Hepatocyte (in vitro differentiated cells): Measurements from ENCODE around the gene TSHZ1. TPM values are rescaled to one million over a fixed set of nuclear protein-coding genes. Genes with fewer than 3 reads are reported as not detected.

Experiments used
- DNase-seq: peaks from one replicate; pipeline ENCODE4 v3.0.0-alpha.2; 2016; ENCODE audit warnings: low spot score
- H2AFZ ChIP-seq: fragments of 200-600 bp; sonication (generic); 2 replicates; pipeline ENCODE4 v1.6.0; 2016; ENCODE audit warnings: antibody characterized with exemption, mild to moderate bottlenecking
- H3K27ac ChIP-seq: fragments of 200-600 bp; sonication (generic); 2 replicates; pipeline ENCODE4 v1.5.1; 2016; ENCODE audit warnings: mild to moderate bottlenecking
- H3K27me3 ChIP-seq: fragments of 200-600 bp; sonication (generic); 2 replicates; pipeline ENCODE4 v1.6.1; 2016
- H3K36me3 ChIP-seq: fragments of 200-600 bp; sonication (generic); replicated peaks from 2 replicates; pipeline ENCODE4 v1.5.1; 2016; ENCODE audit warnings: low read depth; ENCODE audit not compliant: insufficient read depth
- H3K4me1 ChIP-seq: fragments of 200-600 bp; sonication (generic); 2 replicates; pipeline ENCODE4 v1.5.1; 2016; ENCODE audit warnings: mild to moderate bottlenecking, moderate library complexity; ENCODE audit not compliant: insufficient read depth
- H3K4me2 ChIP-seq: fragments of 200-600 bp; sonication (generic); 2 replicates; pipeline ENCODE4 v1.6.0; 2016
- H3K4me3 ChIP-seq: fragments of 200-600 bp; sonication (generic); 2 replicates; pipeline ENCODE4 v1.5.1; 2016; ENCODE audit warnings: mild to moderate bottlenecking
- H3K79me2 ChIP-seq: fragments of 200-600 bp; sonication (generic); 2 replicates; pipeline ENCODE4 v1.6.0; 2017; ENCODE audit warnings: mild to moderate bottlenecking
- H3K9me2 ChIP-seq: fragments of 200-600 bp; sonication (generic); replicated peaks from 2 replicates; pipeline ENCODE4 v1.6.0; 2017; ENCODE audit warnings: mild to moderate bottlenecking; ENCODE audit not compliant: insufficient read depth
- H3K9me3 ChIP-seq: fragments of 200-600 bp; sonication (generic); 2 replicates; pipeline ENCODE4 v1.5.1; 2016; ENCODE audit warnings: low read depth, mild to moderate bottlenecking
- H4K20me1 ChIP-seq: fragments of 200-600 bp; sonication (generic); 2 replicates; pipeline ENCODE4 v1.6.0; 2016; ENCODE audit warnings: mild to moderate bottlenecking; ENCODE audit not compliant: insufficient read depth, poor library complexity, severe bottlenecking
- EZH2 ChIP-seq: fragments of 200-600 bp; sonication (generic); IDR thresholded peaks from 2 replicates; pipeline ENCODE4 v1.6.1; 2016; ENCODE audit warnings: antibody characterized with exemption, mild to moderate bottlenecking, borderline replicate concordance
- EZH2phosphoT487 ChIP-seq: fragments of 200-600 bp; sonication (generic); IDR thresholded peaks from one replicate; pipeline ENCODE4 v1.6.1; 2018; ENCODE audit warnings: antibody characterized with exemption, mild to moderate bottlenecking, low read depth, moderate library complexity; ENCODE audit not compliant: unreplicated experiment, severe bottlenecking
- WGBS: methylation state at CpG from one replicate; pipeline ENCODE4 v1.1.6; 2016; ENCODE audit warnings: low lambda C conversion rate; ENCODE audit errors: missing lambda C conversion rate; 5-methylcytosine and 5-hydroxymethylcytosine counted together
- polyA plus RNA-seq: library from polyadenylated mRNA; unstranded; fragments of >200 nt; fragmentation: Nextera tagmentation; extraction: Ambion mirVana; gene quantifications from 2 replicates; pipeline ENCODE4 v1.2.1, GENCODE V29; 2016
- total RNA-seq: library from RNA; depleted of rRNA; stranded (reverse); fragments of >200 nt; gene quantifications from 2 replicates; pipeline ENCODE4 v1.2.3, GENCODE V29; 2014
- TF ChIP-seq, protein P1 (sequence below): fragments of 200-600 bp; sonication (generic); IDR thresholded peaks from 2 replicates; pipeline ENCODE4 v1.5.1; 2016; ENCODE audit warnings: antibody characterized with exemption, mild to moderate bottlenecking; ENCODE audit not compliant: poor library complexity

Gene TSHZ1
- total and polyA plus RNA-seq, 2 experiments from 2014 or later: 8.5 to 13.1 TPM

DNA sequence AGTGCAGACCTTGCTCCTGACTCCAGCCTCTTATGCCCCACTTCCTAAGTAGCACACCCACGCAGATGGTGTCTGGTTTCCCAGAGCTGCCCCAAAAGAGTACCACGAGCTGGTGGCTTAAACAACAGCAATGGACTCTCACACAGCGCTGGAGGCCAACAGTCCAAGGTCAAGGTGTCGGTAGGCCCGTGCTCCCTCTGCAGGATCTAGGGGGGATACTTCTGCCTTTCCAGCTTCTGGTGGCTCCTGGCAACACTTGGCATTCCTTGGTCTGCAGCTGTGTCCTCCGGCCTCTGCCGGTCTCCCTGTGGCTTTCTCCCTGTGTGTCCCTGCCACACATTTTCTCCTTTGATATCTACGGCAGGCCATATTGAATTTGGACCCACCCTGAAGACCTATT lies 99.0 kb downstream of the TSHZ1 start:
- WGBS: 80% methylated on average over 8 of the region's 8 CpGs
- no peaks in the 10 kb centered on the region for H3K36me3 ChIP-seq
- H3K9me2 ChIP-seq: no peaks in the 10 kb centered on the region
- H3K4me1 ChIP-seq: no peaks in the 10 kb centered on the region
- H3K4me3 ChIP-seq: no peak overlapping the region
- no peak overlapping the region for H3K27ac ChIP-seq
- no peak for DNase-seq
- H3K4me2 ChIP-seq: no peak overlapping the region
- no peak overlapping the region for H2AFZ ChIP-seq
- no peaks in the 10 kb centered on the region for H3K9me3 ChIP-seq
- H4K20me1 ChIP-seq: no peaks in the 10 kb centered on the region
- no peaks in the 10 kb centered on the region for H3K79me2 ChIP-seq
- H3K27me3 ChIP-seq: no peaks in the 10 kb centered on the region
- TF ChIP-seq EZH2phosphoT487 (no peak), EZH2 (no peak)
- TF ChIP-seq, protein P1, sequence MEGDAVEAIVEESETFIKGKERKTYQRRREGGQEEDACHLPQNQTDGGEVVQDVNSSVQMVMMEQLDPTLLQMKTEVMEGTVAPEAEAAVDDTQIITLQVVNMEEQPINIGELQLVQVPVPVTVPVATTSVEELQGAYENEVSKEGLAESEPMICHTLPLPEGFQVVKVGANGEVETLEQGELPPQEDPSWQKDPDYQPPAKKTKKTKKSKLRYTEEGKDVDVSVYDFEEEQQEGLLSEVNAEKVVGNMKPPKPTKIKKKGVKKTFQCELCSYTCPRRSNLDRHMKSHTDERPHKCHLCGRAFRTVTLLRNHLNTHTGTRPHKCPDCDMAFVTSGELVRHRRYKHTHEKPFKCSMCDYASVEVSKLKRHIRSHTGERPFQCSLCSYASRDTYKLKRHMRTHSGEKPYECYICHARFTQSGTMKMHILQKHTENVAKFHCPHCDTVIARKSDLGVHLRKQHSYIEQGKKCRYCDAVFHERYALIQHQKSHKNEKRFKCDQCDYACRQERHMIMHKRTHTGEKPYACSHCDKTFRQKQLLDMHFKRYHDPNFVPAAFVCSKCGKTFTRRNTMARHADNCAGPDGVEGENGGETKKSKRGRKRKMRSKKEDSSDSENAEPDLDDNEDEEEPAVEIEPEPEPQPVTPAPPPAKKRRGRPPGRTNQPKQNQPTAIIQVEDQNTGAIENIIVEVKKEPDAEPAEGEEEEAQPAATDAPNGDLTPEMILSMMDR: no peak

DNA sequence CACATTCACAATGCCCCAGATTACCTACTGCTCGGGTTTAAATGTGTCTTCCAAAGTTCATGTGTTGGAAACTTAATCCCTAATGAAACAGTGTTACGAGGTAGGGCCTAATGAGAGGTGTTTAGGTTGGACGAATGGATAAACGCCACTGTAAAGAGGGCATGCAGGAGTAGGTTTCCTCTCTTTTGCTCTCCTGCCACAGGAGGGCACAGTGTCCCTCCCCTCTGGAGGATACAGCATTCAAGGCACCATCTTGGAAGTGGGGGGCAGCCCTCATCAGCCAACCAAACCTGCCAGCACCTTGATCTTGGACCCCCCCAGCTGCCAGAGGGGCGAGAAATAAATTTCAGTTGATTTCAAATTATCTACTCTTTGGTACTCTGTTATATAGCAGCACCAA lies 103.5 kb downstream of the TSHZ1 start:
- WGBS: 70% methylated on average over 5 of the region's 5 CpGs
- H3K36me3 ChIP-seq: no peaks in the 10 kb centered on the region
- H3K4me2 ChIP-seq: no peak overlapping the region
- no peaks in the 10 kb centered on the region for H3K4me1 ChIP-seq
- H3K79me2 ChIP-seq: no peaks in the 10 kb centered on the region
- no peak overlapping the region for H3K4me3 ChIP-seq
- no peak overlapping the region for H3K27ac ChIP-seq
- H3K9me2 ChIP-seq: no peaks in the 10 kb centered on the region
- no peaks in the 10 kb centered on the region for H3K9me3 ChIP-seq
- H3K27me3 ChIP-seq: no peaks in the 10 kb centered on the region
- H2AFZ ChIP-seq: no peak overlapping the region
- no peaks in the 10 kb centered on the region for H4K20me1 ChIP-seq
- TF ChIP-seq, protein P1: no peak
- TF ChIP-seq EZH2phosphoT487 (no peak), EZH2 (no peak)
- no peak for DNase-seq

DNA sequence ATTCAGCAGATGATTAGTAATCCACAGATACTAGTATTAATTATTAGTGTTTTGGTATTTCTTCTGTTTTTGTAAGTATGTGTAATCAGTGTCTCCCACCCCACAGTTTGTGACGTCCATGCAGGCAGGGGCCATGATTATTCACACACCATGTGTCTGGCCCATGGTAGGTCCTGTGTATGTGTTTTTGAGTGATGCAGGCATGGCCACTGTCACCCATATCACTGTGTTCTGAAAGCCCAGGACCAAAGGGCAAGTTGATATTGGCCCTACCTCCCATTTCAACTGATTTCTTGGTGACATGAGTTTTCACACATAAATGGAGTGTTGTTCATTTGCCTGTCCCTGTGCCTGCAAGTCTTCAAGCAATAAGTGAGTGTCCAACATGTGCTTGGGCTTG lies 104.0 kb downstream of the TSHZ1 start:
- no peak overlapping the region for H3K4me3 ChIP-seq
- H3K4me1 ChIP-seq: no peaks in the 10 kb centered on the region
- no peak for DNase-seq
- H3K9me2 ChIP-seq: no peaks in the 10 kb centered on the region
- H4K20me1 ChIP-seq: no peaks in the 10 kb centered on the region
- H2AFZ ChIP-seq: no peak overlapping the region
- no peaks in the 10 kb centered on the region for H3K9me3 ChIP-seq
- WGBS: 100% methylated on average over 1 of the region's 1 CpG
- H3K79me2 ChIP-seq: no peaks in the 10 kb centered on the region
- H3K4me2 ChIP-seq: no peak overlapping the region
- H3K27ac ChIP-seq: no peak overlapping the region
- no peaks in the 10 kb centered on the region for H3K27me3 ChIP-seq
- no peaks in the 10 kb centered on the region for H3K36me3 ChIP-seq
- TF ChIP-seq, protein P1: no peak
- TF ChIP-seq EZH2phosphoT487: no peak
- TF ChIP-seq EZH2: no peak

DNA sequence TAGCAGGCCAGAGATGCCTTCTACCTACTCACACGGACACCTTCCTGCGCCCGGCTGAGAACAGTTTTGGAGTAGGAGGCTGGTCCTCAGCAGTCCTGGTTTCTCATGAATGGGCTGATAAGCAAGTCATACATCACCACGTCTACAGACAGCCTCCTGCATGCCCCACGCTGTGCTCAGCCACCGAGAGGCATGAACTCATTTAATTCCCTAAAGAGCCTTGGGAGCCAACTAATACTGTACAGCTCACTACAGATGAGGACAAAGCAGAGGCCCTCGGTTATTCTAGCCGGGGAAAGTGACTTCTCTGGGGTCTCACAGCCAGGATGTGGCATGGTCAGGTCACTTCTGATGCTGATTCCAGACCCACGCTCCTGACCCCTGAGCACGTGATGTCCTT lies 105.6 kb downstream of the TSHZ1 start:
- DNase-seq: no peak
- TF ChIP-seq, protein P1: no peak
- TF ChIP-seq EZH2 (no peak), EZH2phosphoT487 (no peak)
- H3K9me3 ChIP-seq: no peaks in the 10 kb centered on the region
- no peak overlapping the region for H3K4me3 ChIP-seq
- H2AFZ ChIP-seq: no peak overlapping the region
- H3K27ac ChIP-seq: no peak overlapping the region
- H3K36me3 ChIP-seq: no peaks in the 10 kb centered on the region
- WGBS: 91% methylated on average over 10 of the region's 10 CpGs
- no peaks in the 10 kb centered on the region for H3K79me2 ChIP-seq
- no peaks in the 10 kb centered on the region for H3K9me2 ChIP-seq
- H3K4me1 ChIP-seq: no peaks in the 10 kb centered on the region
- H3K4me2 ChIP-seq: no peak overlapping the region
- H4K20me1 ChIP-seq: no peaks in the 10 kb centered on the region
- no peaks in the 10 kb centered on the region for H3K27me3 ChIP-seq
